Neural progenitor cell (in vitro differentiated cells): ENCODE results near the gene DOCK4. TPM values are rescaled to one million over a fixed set of nuclear protein-coding genes. Genes with fewer than 3 reads are reported as not detected.

Experiments
- DNase-seq: peaks from one replicate; pipeline ENCODE4 v3.0.0-alpha.2; 2016; ENCODE audit warnings: low spot score
- H2AFZ ChIP-seq: fragments of 200-600 bp; sonication (generic); replicated peaks from 2 replicates; pipeline ENCODE4 v1.6.1; 2016; ENCODE audit warnings: antibody characterized with exemption
- H3F3A ChIP-seq: fragments of 200-600 bp; sonication (generic); 2 replicates; pipeline ENCODE4 v1.6.1; 2016; ENCODE audit warnings: antibody characterized with exemption, low read depth
- H3K27ac ChIP-seq: fragments of 200-600 bp; sonication (generic); 2 replicates; pipeline ENCODE4 v1.5.1; 2016; ENCODE audit warnings: mild to moderate bottlenecking
- H3K27me3 ChIP-seq: fragments of 200-600 bp; sonication (generic); 2 replicates; pipeline ENCODE4 v1.6.1; 2016; ENCODE audit warnings: mild to moderate bottlenecking, moderate library complexity
- H3K36me3 ChIP-seq: fragments of 200-600 bp; sonication (generic); 2 replicates; pipeline ENCODE4 v1.5.1; 2016
- H3K4me1 ChIP-seq: fragments of 200-600 bp; sonication (generic); 2 replicates; pipeline ENCODE4 v1.6.1; 2016; ENCODE audit warnings: mixed run types
- H3K4me2 ChIP-seq: fragments of 200-600 bp; sonication (generic); 2 replicates; pipeline ENCODE4 v1.6.1; 2016
- H3K4me3 ChIP-seq: fragments of 200-600 bp; sonication (generic); 2 replicates; pipeline ENCODE4 v1.5.1; 2016
- H3K79me2 ChIP-seq: fragments of 200-600 bp; sonication (generic); 2 replicates; pipeline ENCODE4 v1.6.1; 2016; ENCODE audit warnings: low read depth
- H3K9ac ChIP-seq: fragments of 200-600 bp; sonication (generic); 2 replicates; pipeline ENCODE4 v1.6.1; 2016
- H3K9me3 ChIP-seq: fragments of 200-600 bp; sonication (generic); 2 replicates; pipeline ENCODE4 v1.5.1; 2016; ENCODE audit warnings: low read depth
- H4K20me1 ChIP-seq: fragments of 200-600 bp; sonication (generic); 2 replicates; pipeline ENCODE4 v1.6.1; 2016; ENCODE audit warnings: low read depth
- H3K27ac Mint-ChIP-seq: 3 replicates; pipeline ENCODE4 v1.8.0; 2021; ENCODE audit warnings: mixed read lengths
- H3K27me3 Mint-ChIP-seq: 2 replicates; pipeline ENCODE4 v1.8.0; 2022; ENCODE audit warnings: low read depth, mild to moderate bottlenecking, inconsistent platforms, moderate library complexity, mixed read lengths; ENCODE audit not compliant: insufficient read depth
- H3K36me3 Mint-ChIP-seq: 3 replicates; pipeline ENCODE4 v1.8.0; 2021; ENCODE audit warnings: mixed read lengths
- H3K4me1 Mint-ChIP-seq: 3 replicates; pipeline ENCODE4 v1.8.0; 2021; ENCODE audit warnings: mixed read lengths
- H3K4me3 Mint-ChIP-seq: 3 replicates; pipeline ENCODE4 v1.8.0; 2021; ENCODE audit warnings: mild to moderate bottlenecking, moderate library complexity, mixed read lengths
- H3K9me3 Mint-ChIP-seq: 3 replicates; pipeline ENCODE4 v1.8.0; 2020; ENCODE audit warnings: mixed read lengths
- CTCF ChIP-seq: fragments of 200-600 bp; sonication (generic); IDR thresholded peaks from 2 replicates; pipeline ENCODE4 v1.5.1; 2017; ENCODE audit warnings: antibody characterized with exemption, mild to moderate bottlenecking
- EZH2 ChIP-seq: fragments of 200-600 bp; sonication (generic); IDR thresholded peaks from 2 replicates; pipeline ENCODE4 v1.6.1; 2017; ENCODE audit warnings: antibody characterized with exemption, mild to moderate bottlenecking, moderate library complexity
- EZH2phosphoT487 ChIP-seq: fragments of 200-600 bp; sonication (generic); IDR thresholded peaks from 2 replicates; pipeline ENCODE4 v1.6.1; 2017; ENCODE audit warnings: antibody characterized with exemption
- total RNA-seq: library from RNA; depleted of rRNA; stranded (reverse); fragments of >200 nt; gene quantifications from 2 replicates; pipeline ENCODE4 v1.2.3, GENCODE V29; 2015; ENCODE audit warnings: low replicate concordance

DOCK4 gene
- total RNA-seq, 1 donor from 2014 or later = 11.4 TPM

- H3K9me3 ChIP-seq = no peaks in the 10 kb centered on the region
- no peaks in the 10 kb centered on the region for H3K27me3 Mint-ChIP-seq
- H4K20me1 ChIP-seq = no peaks in the 10 kb centered on the region
- H3K36me3 Mint-ChIP-seq = peaks cover 15% of the 10 kb centered on the region
- no peak overlapping the region for H3K4me3 ChIP-seq
- no peaks in the 10 kb centered on the region for H3K79me2 ChIP-seq
- H3K4me1 Mint-ChIP-seq = peaks cover 10% of the 10 kb centered on the region
- no peak for DNase-seq
- H3K9ac ChIP-seq = no peak overlapping the region
- H3K27ac Mint-ChIP-seq = no peak overlapping the region
- no peaks in the 10 kb centered on the region for H3K27me3 ChIP-seq
- H2AFZ ChIP-seq = no peak overlapping the region
- H3K36me3 ChIP-seq = no peaks in the 10 kb centered on the region
- peaks cover 11% of the 10 kb centered on the region for H3K4me1 ChIP-seq
- H3F3A ChIP-seq = no peaks in the 10 kb centered on the region
- no peak for TF ChIP-seq EZH2phosphoT487
- TF ChIP-seq EZH2 = no peak
- TF ChIP-seq CTCF = no peak
- no peak overlapping the region for H3K4me3 Mint-ChIP-seq
- peaks cover 7% of the 10 kb centered on the region for H3K9me3 Mint-ChIP-seq
- no peak overlapping the region for H3K27ac ChIP-seq
- H3K4me2 ChIP-seq = no peak overlapping the region
These were observed 433.5 kb downstream of the DOCK4 start for GRCh38 chr7:111772716-111773115.

GRCh38 chr7:111771638-111772037 is 434.6 kb downstream of the DOCK4 start:
- Histone ChIP-seq H3K79me2 (no peaks in the 10 kb centered on the region), H3K27me3 (no peaks in the 10 kb centered on the region), H4K20me1 (no peaks in the 10 kb centered on the region), H3K9ac (no peak overlapping the region), H3K36me3 (no peaks in the 10 kb centered on the region), H3K4me1 (peaks cover 11% of the 10 kb centered on the region), H3K4me2 (no peak overlapping the region), H2AFZ (no peak overlapping the region), H3K4me3 (no peak overlapping the region), H3K9me3 (no peaks in the 10 kb centered on the region), H3F3A (no peaks in the 10 kb centered on the region), H3K27ac (no peak overlapping the region)
- peaks cover 14% of the 10 kb centered on the region for H3K36me3 Mint-ChIP-seq
- H3K9me3 Mint-ChIP-seq = peaks cover 4% of the 10 kb centered on the region
- peaks cover 2% of the 10 kb centered on the region for H3K27me3 Mint-ChIP-seq
- TF ChIP-seq EZH2 (no peak), CTCF (no peak), EZH2phosphoT487 (no peak)
- H3K4me3 Mint-ChIP-seq = no peak overlapping the region
- no peak overlapping the region for H3K27ac Mint-ChIP-seq
- no peak for DNase-seq
- peaks cover 10% of the 10 kb centered on the region for H3K4me1 Mint-ChIP-seq

GRCh38 chr7:111770116-111770515 is 436.1 kb downstream of the DOCK4 start:
- H3K4me3 Mint-ChIP-seq = no peak overlapping the region
- Histone ChIP-seq H3K36me3 (no peaks in the 10 kb centered on the region), H3K4me1 (peaks cover 11% of the 10 kb centered on the region), H3K9me3 (no peaks in the 10 kb centered on the region), H3K4me3 (no peak overlapping the region), H3K27me3 (no peaks in the 10 kb centered on the region), H3F3A (no peaks in the 10 kb centered on the region), H3K27ac (no peak overlapping the region), H3K79me2 (no peaks in the 10 kb centered on the region), H2AFZ (no peak overlapping the region), H3K4me2 (no peak overlapping the region), H3K9ac (no peak overlapping the region), H4K20me1 (no peaks in the 10 kb centered on the region)
- no peaks in the 10 kb centered on the region for H3K9me3 Mint-ChIP-seq
- DNase-seq = no peak
- H3K4me1 Mint-ChIP-seq = peaks cover 10% of the 10 kb centered on the region
- no peak for TF ChIP-seq CTCF
- no peak for TF ChIP-seq EZH2phosphoT487
- TF ChIP-seq EZH2 = no peak
- peaks cover 4% of the 10 kb centered on the region for H3K27me3 Mint-ChIP-seq
- H3K36me3 Mint-ChIP-seq = peaks cover 9% of the 10 kb centered on the region
- no peak overlapping the region for H3K27ac Mint-ChIP-seq
